Measurements from ENCODE around the gene STX18. TPM values are rescaled to one million over a fixed set of nuclear protein-coding genes. Genes with fewer than 3 reads are reported as not detected.

STX18 gene
- total RNA-seq, 2 donors from 2014 or later: 30.8 to 33.5 TPM

DNA sequence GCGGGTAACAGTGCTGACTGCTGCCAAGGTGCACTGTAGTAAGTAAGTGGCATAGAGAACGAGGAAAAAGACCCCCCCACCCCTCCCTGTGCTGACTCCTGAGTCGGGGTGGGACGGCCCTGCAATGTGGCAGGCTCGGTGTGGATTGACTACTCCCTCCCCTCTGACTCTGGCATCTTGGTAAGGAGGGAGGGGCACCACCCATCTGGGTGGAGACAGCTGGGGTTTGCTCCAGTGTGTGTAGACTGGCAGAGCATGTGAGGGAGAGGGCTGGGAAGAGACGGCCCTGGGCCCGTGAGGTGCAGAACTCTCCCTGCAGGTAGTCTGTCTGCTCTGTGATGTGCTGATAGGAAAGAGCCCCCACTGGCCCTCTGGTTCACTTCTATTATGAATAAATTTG is 124.0 kb downstream of the STX18 start:
- no peak for DNase-seq (ENCODE audit: low spot score)
- Mint-ChIP-seq H3K36me3 (peaks cover 4% of the 10 kb centered on the region), H3K9me3 (no peaks in the 10 kb centered on the region), H3K4me1 (ENCODE audit: low read depth in 2 of 2) (no peaks in the 10 kb centered on the region), H3K27ac (no peak overlapping the region), H3K4me3 (no peak overlapping the region), H3K27me3 (no peaks in the 10 kb centered on the region)
- ATAC-seq: no peak

GRCh38 chr4:4416981-4417380 is 124.9 kb downstream of the STX18 start:
- Mint-ChIP-seq H3K4me3 (no peak overlapping the region), H3K9me3 (no peaks in the 10 kb centered on the region), H3K36me3 (peaks cover 4% of the 10 kb centered on the region), H3K4me1 (ENCODE audit: low read depth in 2 of 2) (no peaks in the 10 kb centered on the region), H3K27me3 (no peaks in the 10 kb centered on the region), H3K27ac (no peak overlapping the region)
- no peak for ATAC-seq
- DNase-seq (ENCODE audit: low spot score): no peak

DNA sequence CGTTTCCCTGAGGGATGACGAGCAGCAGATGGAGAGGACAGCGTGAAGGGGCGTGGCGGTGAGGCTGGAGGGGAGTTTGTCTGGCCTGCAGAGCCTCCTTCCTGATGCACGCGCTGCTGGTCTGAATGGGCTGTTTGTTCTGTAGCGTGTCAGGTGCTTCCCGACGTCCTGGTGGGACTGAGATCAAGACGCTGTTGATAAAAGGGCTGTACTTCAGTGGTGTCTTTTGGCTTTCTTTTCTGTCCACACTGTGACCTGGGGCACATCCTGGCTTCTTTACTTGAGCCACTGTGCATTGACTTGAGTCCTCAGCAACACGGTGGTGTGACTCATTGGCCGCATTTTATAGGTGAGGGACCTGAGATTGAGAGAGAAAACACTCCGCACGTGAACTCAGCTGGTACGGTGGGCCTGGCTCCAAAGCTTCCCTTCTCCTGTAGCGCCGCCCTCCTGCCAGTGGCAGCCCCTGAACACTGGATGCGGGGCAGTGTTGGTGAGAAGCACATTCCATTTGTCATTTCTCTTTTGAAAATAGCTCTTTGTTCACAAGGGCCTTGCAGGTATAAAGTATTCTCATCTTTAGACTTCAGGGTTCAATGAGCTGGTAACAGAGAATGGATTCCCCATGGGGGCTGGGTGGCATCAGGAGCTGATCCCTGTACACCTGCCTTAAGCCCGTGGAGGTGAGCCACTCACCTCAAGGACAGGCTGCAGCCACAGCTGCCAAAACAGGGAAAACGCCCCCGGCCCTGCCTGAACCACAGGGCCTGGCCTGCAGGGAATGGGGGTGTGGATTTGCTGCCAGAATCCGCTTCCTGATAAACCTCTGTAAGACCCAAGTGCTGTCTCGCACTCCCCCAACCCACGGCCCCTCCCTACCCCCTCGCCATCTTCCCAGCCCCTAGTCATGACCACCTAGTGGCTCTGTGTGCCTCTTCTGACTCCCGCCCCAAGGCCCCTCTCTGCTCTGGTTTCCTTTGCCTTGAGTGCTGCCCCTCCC is 125.7 kb downstream of the STX18 start:
- Mint-ChIP-seq H3K27me3 (no peaks in the 10 kb centered on the region), H3K4me3 (no peak overlapping the region), H3K4me1 (ENCODE audit: low read depth in 2 of 2) (no peaks in the 10 kb centered on the region), H3K27ac (no peak overlapping the region), H3K9me3 (no peaks in the 10 kb centered on the region), H3K36me3 (peaks cover 4% of the 10 kb centered on the region)
- no peak for ATAC-seq
- DNase-seq (ENCODE audit: low spot score): no peak

DNA sequence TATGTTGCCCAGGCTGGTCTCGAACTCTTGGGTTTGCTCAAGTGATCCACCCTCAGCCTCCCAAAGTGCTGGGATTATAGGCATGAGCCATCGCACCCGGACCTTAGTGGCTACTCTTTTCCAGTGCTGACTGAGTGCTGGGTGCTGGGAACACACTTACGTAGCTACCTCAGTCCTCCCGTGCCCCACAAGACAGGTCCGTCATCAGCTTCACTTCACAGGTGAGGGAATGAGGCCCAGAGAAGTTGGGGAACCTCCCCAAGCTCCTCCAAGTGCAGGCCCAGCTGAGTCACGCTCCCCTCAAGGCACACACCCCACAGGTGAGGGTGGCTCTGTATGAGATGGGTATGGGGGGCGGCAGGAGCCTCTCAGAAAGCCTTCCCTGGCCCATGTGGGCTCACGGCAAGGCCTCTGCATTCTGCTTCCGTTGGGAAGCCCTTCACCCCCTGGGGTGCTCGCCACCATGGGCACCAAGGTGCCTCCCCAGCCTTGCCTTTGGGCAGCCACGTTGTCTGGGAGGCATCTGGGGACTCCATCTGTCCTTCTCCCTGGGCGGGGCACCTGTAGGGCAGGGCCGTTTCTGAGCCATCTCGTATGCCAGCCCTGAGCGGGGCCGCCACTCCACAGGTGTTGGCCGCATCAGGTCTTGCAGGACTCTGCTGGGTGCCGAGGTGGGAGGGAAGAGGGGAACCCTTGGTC is 126.6 kb downstream of the STX18 start:
- DNase-seq (ENCODE audit: low spot score) (no peak), ATAC-seq (no peak)
- Mint-ChIP-seq H3K27ac (no peak overlapping the region), H3K4me1 (ENCODE audit: low read depth in 2 of 2) (no peaks in the 10 kb centered on the region), H3K27me3 (no peaks in the 10 kb centered on the region), H3K4me3 (no peak overlapping the region), H3K36me3 (peaks cover 4% of the 10 kb centered on the region), H3K9me3 (no peaks in the 10 kb centered on the region)

DNA sequence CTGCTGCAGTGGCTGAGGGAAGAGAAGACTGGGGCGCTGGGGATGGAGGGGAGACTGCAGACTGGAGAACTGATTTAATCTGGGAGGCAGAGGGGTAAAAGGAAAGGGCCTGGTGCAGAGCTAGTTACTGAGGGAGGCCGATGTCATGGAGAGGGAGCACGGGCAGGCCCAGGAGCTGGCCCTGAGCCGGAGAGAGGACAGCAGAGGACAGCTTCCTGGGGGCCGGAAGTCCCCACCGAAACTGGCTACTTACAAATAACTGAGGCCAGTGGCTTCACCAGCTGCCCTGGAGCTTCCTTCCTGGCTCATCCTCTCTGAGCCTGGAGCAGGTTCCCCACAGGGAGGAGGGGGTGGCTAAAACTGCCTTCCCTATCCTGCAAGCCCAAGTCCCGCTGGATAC is 128.0 kb downstream of the STX18 start:
- Mint-ChIP-seq H3K36me3 (peaks cover 4% of the 10 kb centered on the region), H3K9me3 (no peaks in the 10 kb centered on the region), H3K4me3 (no peak overlapping the region), H3K27ac (no peak overlapping the region), H3K4me1 (ENCODE audit: low read depth in 2 of 2) (no peaks in the 10 kb centered on the region), H3K27me3 (no peaks in the 10 kb centered on the region)
- ATAC-seq (no peak), DNase-seq (ENCODE audit: low spot score) (no peak)

GRCh38 chr4:4413373-4413725 is 128.5 kb downstream of the STX18 start:
- no peaks in the 10 kb centered on the region for H3K27me3 Mint-ChIP-seq
- H3K4me1 Mint-ChIP-seq (ENCODE audit: low read depth in 2 of 2): no peaks in the 10 kb centered on the region
- DNase-seq (ENCODE audit: low spot score) (no peak), ATAC-seq (no peak)
- no peak overlapping the region for H3K4me3 Mint-ChIP-seq
- no peaks in the 10 kb centered on the region for H3K9me3 Mint-ChIP-seq
- peaks cover 4% of the 10 kb centered on the region for H3K36me3 Mint-ChIP-seq
- no peak overlapping the region for H3K27ac Mint-ChIP-seq

DNA sequence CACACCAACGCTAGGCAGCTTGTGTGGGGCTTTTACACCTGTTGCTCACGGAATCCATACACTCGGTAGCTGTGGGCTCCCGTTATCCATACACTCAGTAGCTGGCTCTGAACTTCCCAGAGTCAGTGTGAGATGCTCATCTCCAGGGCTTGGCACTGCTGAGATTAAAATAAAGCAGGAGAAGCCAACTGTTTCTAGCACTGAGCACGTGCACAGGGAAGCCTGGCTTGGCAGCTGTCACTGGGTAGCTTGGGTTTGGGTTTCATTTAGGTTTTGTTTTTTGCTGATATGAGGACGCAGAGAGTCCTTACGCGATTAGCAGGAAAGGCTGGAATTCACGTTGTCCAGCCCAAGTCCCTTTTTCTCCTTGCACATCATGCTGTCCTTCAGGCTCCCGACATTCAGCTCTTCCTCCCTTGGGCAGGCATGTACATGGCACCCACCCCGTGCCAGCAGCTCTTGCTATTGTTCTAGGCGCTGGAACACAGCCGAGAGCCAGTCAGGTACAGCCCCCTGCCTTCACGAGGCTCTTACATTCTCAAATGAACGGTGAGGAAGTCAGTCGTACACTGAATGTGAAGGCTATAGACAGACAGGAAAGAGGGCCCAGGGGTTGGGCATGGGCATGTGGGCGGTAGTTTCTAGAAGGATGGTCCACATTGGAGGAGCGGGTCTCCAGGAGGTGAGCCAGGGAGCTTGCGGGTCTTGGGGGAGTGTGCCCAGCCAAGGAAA is 129.0 kb downstream of the STX18 start:
- peaks cover 4% of the 10 kb centered on the region for H3K36me3 Mint-ChIP-seq
- no peaks in the 10 kb centered on the region for H3K9me3 Mint-ChIP-seq
- no peak overlapping the region for H3K27ac Mint-ChIP-seq
- DNase-seq (ENCODE audit: low spot score): no peak
- no peaks in the 10 kb centered on the region for H3K27me3 Mint-ChIP-seq
- no peaks in the 10 kb centered on the region for H3K4me1 Mint-ChIP-seq (ENCODE audit: low read depth in 2 of 2)
- no peak for ATAC-seq
- H3K4me3 Mint-ChIP-seq: no peak overlapping the region

DNA sequence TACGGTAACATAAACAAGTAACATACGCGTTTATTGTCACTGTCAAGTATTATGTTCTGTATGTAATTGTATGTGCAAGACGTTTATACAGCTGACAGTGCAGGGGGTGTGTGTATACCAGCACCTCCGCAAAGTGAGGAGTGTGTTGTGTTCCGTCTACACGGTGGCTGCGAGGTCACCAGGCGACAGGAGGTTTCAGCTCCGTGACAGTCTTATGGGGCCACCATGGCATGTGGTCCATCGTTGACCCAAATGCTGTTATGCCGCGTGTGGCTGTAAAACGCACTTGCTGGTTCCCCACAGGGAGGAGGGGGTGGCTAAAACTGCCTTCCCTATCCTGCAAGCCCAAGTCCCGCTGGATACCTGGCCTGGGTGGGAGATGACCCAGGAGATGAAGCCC is 129.9 kb downstream of the STX18 start:
- peaks cover 3% of the 10 kb centered on the region for H3K36me3 Mint-ChIP-seq
- ATAC-seq: no peak
- no peaks in the 10 kb centered on the region for H3K4me1 Mint-ChIP-seq (ENCODE audit: low read depth in 2 of 2)
- H3K27ac Mint-ChIP-seq: no peak overlapping the region
- no peak overlapping the region for H3K4me3 Mint-ChIP-seq
- DNase-seq (ENCODE audit: low spot score): no peak
- no peaks in the 10 kb centered on the region for H3K9me3 Mint-ChIP-seq
- no peaks in the 10 kb centered on the region for H3K27me3 Mint-ChIP-seq

DNA sequence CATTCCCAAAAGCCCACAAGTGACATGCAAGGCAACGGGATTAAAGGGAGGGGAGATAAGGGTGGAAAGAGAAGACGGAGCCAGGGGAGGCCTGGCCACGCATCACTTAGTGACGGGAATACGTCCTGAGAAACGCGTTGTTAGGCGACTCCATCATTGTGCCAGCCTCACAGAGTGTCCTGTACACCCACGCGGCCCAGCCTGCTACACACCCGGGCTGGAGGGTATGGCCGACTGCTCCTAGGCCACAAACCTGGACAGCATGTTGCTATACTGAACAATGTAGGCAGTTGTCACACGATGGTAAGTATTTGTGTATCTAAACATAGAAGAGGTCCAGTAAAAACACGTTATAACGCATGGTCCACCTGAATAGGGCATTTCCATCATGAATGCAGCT is 131.6 kb downstream of the STX18 start:
- Mint-ChIP-seq H3K27ac (no peak overlapping the region), H3K4me3 (no peak overlapping the region), H3K27me3 (no peaks in the 10 kb centered on the region), H3K36me3 (no peaks in the 10 kb centered on the region), H3K4me1 (ENCODE audit: low read depth in 2 of 2) (no peaks in the 10 kb centered on the region), H3K9me3 (no peaks in the 10 kb centered on the region)
- ATAC-seq (no peak), DNase-seq (ENCODE audit: low spot score) (peak; percentile 46)

DNA sequence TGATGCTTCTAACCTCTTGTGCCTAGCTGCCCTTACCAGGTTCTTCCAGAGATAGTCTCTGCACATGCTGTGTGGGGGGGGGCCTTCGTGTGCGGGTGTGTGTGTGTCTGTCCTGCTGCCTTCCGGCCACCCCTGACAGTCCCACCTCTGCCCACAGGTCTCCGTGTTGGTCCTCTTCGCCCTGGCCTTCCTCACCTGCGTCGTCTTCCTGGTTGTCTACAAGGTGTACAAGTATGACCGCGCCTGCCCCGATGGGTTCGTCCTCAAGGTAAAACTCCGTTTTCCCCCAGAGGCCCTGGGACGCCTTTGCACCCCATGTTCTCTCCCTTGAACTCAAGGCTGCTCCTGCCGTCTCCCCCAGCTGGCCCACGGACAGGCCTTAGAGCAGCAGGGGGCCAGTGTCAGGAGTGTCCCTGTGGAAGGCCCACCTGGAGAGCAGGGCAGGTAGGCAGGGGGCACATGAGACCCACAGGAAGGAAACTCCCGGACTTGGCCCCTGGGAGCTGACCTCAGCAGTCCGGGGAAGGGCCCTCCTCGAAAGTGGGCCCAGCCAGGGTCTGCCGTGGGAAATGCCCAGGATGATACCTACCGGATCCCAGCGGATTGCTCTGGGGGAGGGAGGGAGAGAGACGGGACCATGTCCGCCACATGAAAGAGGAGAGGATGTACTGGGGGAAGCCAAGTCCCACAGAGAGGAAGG is 132.3 kb downstream of the STX18 start:
- ATAC-seq (no peak), DNase-seq (ENCODE audit: low spot score) (peak; percentile 26)
- Mint-ChIP-seq H3K27me3 (no peaks in the 10 kb centered on the region), H3K9me3 (no peaks in the 10 kb centered on the region), H3K4me1 (ENCODE audit: low read depth in 2 of 2) (no peaks in the 10 kb centered on the region), H3K36me3 (no peaks in the 10 kb centered on the region), H3K27ac (no peak overlapping the region), H3K4me3 (no peak overlapping the region)

GRCh38 chr4:4408576-4409335 is 133.1 kb downstream of the STX18 start:
- H3K4me3 Mint-ChIP-seq: no peak overlapping the region
- no peaks in the 10 kb centered on the region for H3K36me3 Mint-ChIP-seq
- DNase-seq (ENCODE audit: low spot score) (peak; percentile 28), ATAC-seq (no peak)
- H3K27ac Mint-ChIP-seq: no peak overlapping the region
- no peaks in the 10 kb centered on the region for H3K27me3 Mint-ChIP-seq
- H3K4me1 Mint-ChIP-seq (ENCODE audit: low read depth in 2 of 2): no peaks in the 10 kb centered on the region
- H3K9me3 Mint-ChIP-seq: no peaks in the 10 kb centered on the region

DNA sequence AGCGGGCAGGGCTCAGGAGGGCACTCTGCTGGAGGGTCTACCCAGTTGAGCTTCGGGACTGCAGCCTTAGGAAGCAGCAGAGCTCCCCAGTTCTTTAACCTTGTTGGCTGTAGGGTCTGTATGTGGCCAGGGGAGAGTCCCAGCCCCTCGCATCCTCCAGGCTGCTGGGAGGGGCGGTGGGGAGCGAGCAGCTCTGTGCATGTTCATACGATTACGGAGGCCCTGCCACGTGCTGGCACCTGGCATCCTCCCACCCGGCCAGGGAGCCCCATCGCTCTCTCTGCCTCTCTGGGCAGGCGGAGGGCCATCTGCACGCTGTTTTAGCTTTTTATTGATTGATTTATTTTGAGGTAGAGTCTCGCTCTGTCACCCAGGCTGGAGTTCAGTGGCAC is 133.7 kb downstream of the STX18 start:
- Mint-ChIP-seq H3K4me3 (no peak overlapping the region), H3K27ac (no peak overlapping the region), H3K36me3 (no peaks in the 10 kb centered on the region), H3K27me3 (no peaks in the 10 kb centered on the region), H3K9me3 (no peaks in the 10 kb centered on the region), H3K4me1 (ENCODE audit: low read depth in 2 of 2) (no peaks in the 10 kb centered on the region)
- DNase-seq (ENCODE audit: low spot score): no peak
- ATAC-seq: no peak

Data from natural killer cell treated with Interleukin-12 subunit alpha and Interleukin-12 subunit beta and Interleukin-15 and Interleukin-18, amount 100 ng/mL, for 72 hours (primary cell).